Activated naive CD8-positive, alpha-beta T cell treated with anti-CD3 and anti-CD28 coated beads, Interleukin-2, amount 10 ng/mL, durations not matched to agents 7 days and 5 days (primary cell): Measurements from ENCODE around the gene CALM1. TPM values are rescaled to one million over a fixed set of nuclear protein-coding genes. Genes with fewer than 3 reads are reported as not detected.

Source experiments
- ATAC-seq: fragments of 150-1000 bp; cut with Tn5 transposase; one replicate; pipeline ENCODE4 v1.10.0; 2021; ENCODE audit warnings: low read depth, moderate library complexity
- POLR2A ChIA-PET: fragments of 350-600 bp; sonication (Branson Sonifier 250); formaldehyde crosslinking; loops from one replicate; lab custom pipeline; 2021; ENCODE audit warnings: antibody characterized with exemption; lab: Charles Lee
- DNase-seq: peaks from one replicate; pipeline ENCODE4 v3.0.0; 2021
- H3K27ac Mint-ChIP-seq: one replicate; pipeline ENCODE4 v1.8.0; 2022; ENCODE audit warnings: mild to moderate bottlenecking, mixed read lengths
- H3K27me3 Mint-ChIP-seq: one replicate; pipeline ENCODE4 v1.8.0; 2022; ENCODE audit warnings: mild to moderate bottlenecking, moderate library complexity, mixed read lengths
- H3K36me3 Mint-ChIP-seq: one replicate; pipeline ENCODE4 v1.8.0; 2021; ENCODE audit warnings: mild to moderate bottlenecking, mixed read lengths
- H3K4me1 Mint-ChIP-seq: one replicate; pipeline ENCODE4 v1.8.0; 2021; ENCODE audit warnings: mixed read lengths
- H3K4me3 Mint-ChIP-seq: one replicate; pipeline ENCODE4 v1.8.0; 2022; ENCODE audit warnings: mild to moderate bottlenecking, moderate library complexity, mixed read lengths
- H3K9me3 Mint-ChIP-seq: one replicate; pipeline ENCODE4 v1.8.0; 2021; ENCODE audit warnings: mixed read lengths
- total RNA-seq, 2 experiments: library from RNA; stranded (reverse); gene quantifications; one replicate each; pipeline ENCODE4 v1.2.3, GENCODE V29; 2021

CALM1 gene
- total RNA-seq, 2 experiments from 2014 or later, result 682 to 687 TPM

GRCh38 chr14:90375934-90376333, 20.9 kb upstream of the CALM1 start:
- H3K4me1 Mint-ChIP-seq, result peaks cover 3% of the 10 kb centered on the region
- no peaks in the 10 kb centered on the region for H3K27me3 Mint-ChIP-seq
- ATAC-seq (no peak), DNase-seq (no peak)
- no peaks in the 10 kb centered on the region for H3K9me3 Mint-ChIP-seq
- no peak overlapping the region for H3K4me3 Mint-ChIP-seq
- H3K36me3 Mint-ChIP-seq, result no peaks in the 10 kb centered on the region
- POLR2A ChIA-PET, result no interaction called here
- H3K27ac Mint-ChIP-seq, result no peak overlapping the region

DNA sequence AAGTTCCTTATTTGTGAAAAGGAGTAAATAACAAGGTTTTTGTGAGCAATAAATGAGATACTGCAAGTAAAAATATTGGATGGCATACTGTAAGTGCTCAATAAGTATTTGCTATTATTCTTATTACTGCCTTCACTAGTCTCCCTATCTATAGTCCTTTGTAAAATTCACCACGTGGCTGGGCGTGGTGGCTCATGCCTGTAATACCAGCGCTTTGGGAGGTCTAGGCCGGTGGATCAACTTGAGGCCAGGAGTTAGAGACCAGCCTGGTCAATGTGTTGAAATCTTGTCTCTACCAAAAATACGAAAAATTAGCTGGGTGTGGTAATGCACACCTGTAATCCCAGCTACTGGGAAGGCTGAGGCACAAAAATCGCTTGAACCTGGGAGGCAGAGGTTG, 18.6 kb upstream of the CALM1 start:
- H3K4me3 Mint-ChIP-seq, result no peak overlapping the region
- H3K9me3 Mint-ChIP-seq, result no peaks in the 10 kb centered on the region
- no peak for ATAC-seq

GRCh38 chr14:90379106-90379505, 17.7 kb upstream of the CALM1 start:
- H3K36me3 Mint-ChIP-seq, result no peaks in the 10 kb centered on the region
- peaks cover 5% of the 10 kb centered on the region for H3K4me1 Mint-ChIP-seq
- no peak overlapping the region for H3K4me3 Mint-ChIP-seq
- DNase-seq, result no peak
- POLR2A ChIA-PET, result interaction anchor here (11.1 kb wide), 1 partner anchor 20 kb away, joined by 386 read pairs; the partner anchor contains the start of gene CALM1
- no peak for ATAC-seq
- peaks cover 2% of the 10 kb centered on the region for H3K27me3 Mint-ChIP-seq
- no peaks in the 10 kb centered on the region for H3K9me3 Mint-ChIP-seq
- H3K27ac Mint-ChIP-seq, result no peak overlapping the region

More for the DNA sequence above, 18.6 kb upstream of the CALM1 start:
- H3K27ac Mint-ChIP-seq, result no peak overlapping the region
- H3K4me1 Mint-ChIP-seq, result peaks cover 4% of the 10 kb centered on the region
- no peak for DNase-seq
- H3K36me3 Mint-ChIP-seq, result no peaks in the 10 kb centered on the region
- H3K27me3 Mint-ChIP-seq, result peaks cover 2% of the 10 kb centered on the region
- POLR2A ChIA-PET, result interaction anchor here (11.1 kb wide), 1 partner anchor 21 kb away, joined by 386 read pairs; the partner anchor contains the start of gene CALM1

DNA sequence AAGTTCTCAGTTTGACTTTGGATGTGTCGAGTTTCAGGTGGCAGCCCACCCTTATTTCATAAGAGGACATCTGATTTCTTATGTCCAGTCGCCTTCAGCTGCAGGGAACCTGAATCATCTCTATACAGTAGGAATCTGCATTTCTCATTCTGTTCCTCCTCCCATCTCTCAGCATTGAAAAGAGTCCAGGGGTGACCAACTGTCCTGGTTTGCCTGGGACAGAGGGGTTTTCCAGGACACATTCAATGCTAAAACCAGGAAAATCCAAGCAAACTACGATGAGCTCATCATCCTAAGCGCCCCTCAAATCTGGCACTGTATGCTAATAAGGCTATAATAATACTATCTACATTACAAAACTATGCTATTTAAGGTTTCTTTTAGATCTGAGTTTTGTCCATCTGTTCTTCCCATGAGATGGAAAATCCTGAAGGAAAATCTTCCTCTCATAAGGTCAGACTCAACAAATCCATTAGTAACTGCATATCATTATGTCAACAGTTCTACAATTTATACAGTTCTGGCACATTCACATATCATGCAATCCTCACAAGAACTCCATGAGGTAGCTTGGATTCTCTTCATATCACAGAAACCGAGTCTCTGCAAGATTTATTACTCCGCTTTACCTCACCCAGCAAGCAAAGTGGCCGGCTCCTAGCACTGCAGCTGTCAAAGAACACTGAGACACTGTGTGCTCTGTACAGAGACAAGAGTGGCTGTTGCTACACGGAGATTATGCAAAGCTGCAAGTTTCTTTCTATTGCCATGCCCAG, 15.6 kb upstream of the CALM1 start:
- POLR2A ChIA-PET, result interaction anchor here (3.0 to 11.1 kb wide), 2 partner anchors 18 to 426 kb away, joined by 13 to 386 read pairs; partner anchors contain the start of genes CALM1, EFCAB11 and TDP1
- no peak for ATAC-seq
- Mint-ChIP-seq H3K27ac (no peak overlapping the region), H3K36me3 (no peaks in the 10 kb centered on the region), H3K4me3 (peak overlapping the region; percentile 24), H3K27me3 (peaks cover 2% of the 10 kb centered on the region), H3K4me1 (peaks cover 15% of the 10 kb centered on the region), H3K9me3 (no peaks in the 10 kb centered on the region)
- no peak for DNase-seq

DNA sequence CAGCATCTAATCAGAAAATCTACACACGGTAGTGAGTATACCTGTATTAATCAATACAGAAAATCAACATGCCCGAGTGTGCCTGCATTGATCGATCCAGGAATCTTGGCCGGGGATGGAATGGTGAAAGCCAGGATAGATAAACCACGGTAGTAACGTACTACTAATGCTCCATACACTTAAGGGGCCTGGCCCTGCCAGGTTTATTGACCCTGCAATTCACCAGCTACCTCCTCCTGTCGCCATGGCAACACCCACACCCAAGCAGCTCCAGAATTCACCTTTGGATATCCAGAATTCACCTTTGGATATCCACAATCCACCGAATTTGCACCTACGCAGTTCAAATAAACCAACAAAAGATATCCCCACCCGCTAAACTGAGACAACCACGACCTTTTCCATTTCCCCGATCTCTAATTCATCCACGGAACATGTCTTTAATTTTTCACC, 14.8 kb upstream of the CALM1 start:
- Mint-ChIP-seq H3K4me1 (peaks cover 15% of the 10 kb centered on the region), H3K4me3 (no peak overlapping the region), H3K9me3 (no peaks in the 10 kb centered on the region), H3K27me3 (peaks cover 2% of the 10 kb centered on the region), H3K36me3 (no peaks in the 10 kb centered on the region), H3K27ac (no peak overlapping the region)
- no peak for ATAC-seq
- POLR2A ChIA-PET, result interaction anchor here (1.1 to 11.1 kb wide), 3 partner anchors 17 to 427 kb away, joined by 7 to 386 read pairs (median 13); partner anchors contain the start of genes CALM1, EFCAB11, NRDE2 and TDP1
- no peak for DNase-seq

DNA sequence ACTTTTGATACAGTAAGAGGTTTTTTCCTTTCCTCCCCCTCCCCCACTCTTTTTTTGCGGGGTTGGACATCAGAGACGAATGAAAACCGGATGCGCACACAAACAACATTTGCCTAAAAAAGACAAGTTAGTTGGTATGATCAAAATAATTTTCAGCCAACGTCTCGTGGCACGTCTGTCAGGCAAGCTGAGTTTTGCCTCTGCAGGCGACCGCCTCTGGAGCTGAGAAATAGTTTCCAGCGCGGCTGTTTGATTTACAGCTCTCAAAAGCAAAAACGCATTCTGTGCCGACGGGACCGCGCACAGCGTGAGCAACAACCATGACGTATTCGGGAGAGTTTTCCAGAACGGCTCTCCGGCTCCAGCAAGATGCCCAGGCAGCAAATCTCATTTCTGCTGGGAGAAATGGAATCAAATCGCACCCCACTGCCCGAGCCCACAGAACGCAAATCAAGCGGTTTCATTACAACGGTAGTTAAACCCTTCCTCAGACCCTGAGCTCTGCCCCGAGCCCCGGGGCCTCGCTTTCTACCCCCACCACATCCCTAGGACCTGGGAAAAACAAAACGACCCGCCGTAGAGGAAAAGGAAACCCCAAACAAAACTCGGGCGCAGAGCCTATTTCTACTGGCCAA, 14.2 kb upstream of the CALM1 start:
- Mint-ChIP-seq H3K9me3 (no peaks in the 10 kb centered on the region), H3K4me3 (no peak overlapping the region), H3K27ac (no peak overlapping the region), H3K36me3 (no peaks in the 10 kb centered on the region), H3K27me3 (peaks cover 2% of the 10 kb centered on the region), H3K4me1 (peaks cover 15% of the 10 kb centered on the region)
- peak; percentile 75 for DNase-seq
- ATAC-seq, result peak; percentile 8
- POLR2A ChIA-PET, result interaction anchor here (0.7 to 11.1 kb wide), 4 partner anchors 17 to 428 kb away, joined by 3 to 386 read pairs (median 10); partner anchors contain the start of genes CALM1, EFCAB11, NRDE2 and TDP1

DNA sequence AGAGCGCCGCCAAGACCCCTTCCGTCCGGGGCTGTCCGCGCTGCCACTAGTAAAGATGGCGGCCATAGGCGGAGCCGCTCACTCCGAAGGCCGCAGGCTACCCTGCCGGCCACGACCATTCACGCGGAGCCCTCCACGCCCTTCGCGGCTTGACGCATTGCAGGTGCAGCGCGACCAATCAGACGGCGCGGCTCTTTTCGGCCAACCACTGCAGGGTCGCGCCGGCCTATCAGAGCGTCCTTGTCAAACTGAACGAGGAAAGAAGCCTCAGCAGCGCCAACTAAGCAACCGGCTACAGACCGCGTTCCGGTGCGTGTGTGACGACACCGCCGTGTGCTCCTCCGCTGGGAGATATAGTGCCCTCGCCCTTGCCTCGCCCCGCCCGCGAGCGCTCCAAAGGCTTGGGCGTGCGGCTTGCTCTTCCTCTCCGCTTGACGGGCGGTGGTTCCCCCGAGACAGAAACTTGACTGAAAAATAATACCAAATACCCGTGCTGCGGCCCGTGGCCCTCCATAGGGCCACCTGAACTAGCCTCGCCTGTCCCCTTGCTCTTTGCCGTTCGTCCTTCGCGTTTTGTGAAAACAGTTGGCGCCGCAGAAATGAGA, 13.6 kb upstream of the CALM1 start:
- Mint-ChIP-seq H3K4me1 (peaks cover 14% of the 10 kb centered on the region), H3K27me3 (peaks cover 2% of the 10 kb centered on the region), H3K4me3 (no peak overlapping the region), H3K27ac (no peak overlapping the region), H3K36me3 (no peaks in the 10 kb centered on the region), H3K9me3 (no peaks in the 10 kb centered on the region)
- DNase-seq (peak; percentile 97), ATAC-seq (peak; percentile 85)
- POLR2A ChIA-PET, result interaction anchor here (0.7 to 11.1 kb wide), 12 partner anchors 10 to 1032 kb away, joined by 3 to 386 read pairs (median 6); partner anchors contain the start of genes CALM1, EFCAB11, NRDE2 and RPS6KA5

DNA sequence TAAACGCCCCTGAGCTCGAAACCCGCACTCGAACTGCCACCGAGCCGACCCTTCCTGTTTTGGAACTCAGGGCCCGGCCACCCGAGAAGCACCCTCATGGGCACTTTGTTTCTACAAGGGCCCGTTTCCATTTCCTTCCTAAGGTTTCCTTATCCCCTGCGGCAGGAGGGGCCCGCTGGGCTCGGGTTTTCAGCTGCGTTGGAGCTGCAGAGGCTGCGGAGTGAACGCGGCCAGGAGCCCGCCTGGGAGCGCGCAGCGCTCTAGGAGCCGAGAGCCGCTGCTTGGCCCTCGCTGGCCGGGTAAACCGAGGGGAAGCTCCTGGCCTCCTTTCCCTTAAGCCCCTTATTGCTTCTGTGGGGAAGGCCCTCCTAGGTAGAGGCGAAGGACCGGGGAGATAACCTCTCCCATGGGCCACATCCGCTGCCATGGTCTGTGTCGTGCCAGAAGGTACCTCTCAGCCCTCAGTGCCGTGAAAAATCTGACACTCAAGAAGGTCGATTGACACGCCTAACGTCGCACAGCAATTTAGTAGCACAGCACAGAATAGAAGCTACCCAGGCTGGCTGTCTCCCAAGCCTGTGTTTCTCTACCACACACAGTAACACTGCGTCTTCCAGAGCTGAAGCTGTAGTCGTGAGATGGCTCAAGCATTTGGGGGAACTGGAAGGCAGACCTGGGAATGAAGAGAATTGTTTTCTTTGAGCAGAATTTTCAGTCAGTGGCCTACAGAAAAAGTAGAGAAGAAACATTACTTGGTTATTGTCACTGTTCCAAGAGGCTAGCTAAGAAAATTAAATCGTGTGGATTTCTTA, 12.9 kb upstream of the CALM1 start:
- POLR2A ChIA-PET, result interaction anchor here (0.7 to 11.1 kb wide), 13 partner anchors 9 to 1126 kb away, joined by 3 to 386 read pairs (median 5); partner anchors contain the start of genes CALM1, EFCAB11, NRDE2 and PPP4R3A
- Mint-ChIP-seq H3K4me1 (peaks cover 17% of the 10 kb centered on the region), H3K27ac (no peak overlapping the region), H3K4me3 (no peak overlapping the region), H3K36me3 (no peaks in the 10 kb centered on the region), H3K27me3 (peaks cover 2% of the 10 kb centered on the region), H3K9me3 (no peaks in the 10 kb centered on the region)
- DNase-seq (peak; percentile 79), ATAC-seq (peak; percentile 53)

DNA sequence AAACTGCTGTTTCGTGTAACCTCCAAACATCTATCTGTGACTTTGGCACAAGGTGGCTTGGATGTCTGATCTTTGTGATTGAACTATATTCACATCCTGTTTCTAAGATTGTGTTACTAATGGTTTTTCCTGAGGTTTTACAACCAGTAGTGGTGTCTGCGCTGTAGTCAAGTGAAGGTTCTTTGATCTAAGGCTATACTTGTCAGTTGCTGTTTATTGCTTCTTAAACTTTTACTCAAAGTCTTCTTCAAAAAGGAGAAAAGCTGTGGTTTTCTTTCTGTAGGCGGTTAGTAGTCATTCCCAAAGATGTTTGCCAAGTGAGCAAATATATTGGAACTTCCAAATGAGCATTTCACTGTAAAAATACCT, 12.3 kb upstream of the CALM1 start:
- no peak for DNase-seq
- Mint-ChIP-seq H3K9me3 (peaks cover under 1% of the 10 kb centered on the region), H3K36me3 (peaks cover under 1% of the 10 kb centered on the region), H3K4me1 (peaks cover 15% of the 10 kb centered on the region), H3K27ac (no peak overlapping the region), H3K4me3 (no peak overlapping the region), H3K27me3 (peaks cover 2% of the 10 kb centered on the region)
- POLR2A ChIA-PET, result interaction anchor here (0.7 to 11.1 kb wide), 11 partner anchors 8 to 1125 kb away, joined by 3 to 386 read pairs (median 5); partner anchors contain the start of genes CALM1, EFCAB11, NRDE2 and PPP4R3A
- ATAC-seq, result peak; percentile 28

GRCh38 chr14:90386321-90386720, 10.5 kb upstream of the CALM1 start:
- no peaks in the 10 kb centered on the region for H3K27me3 Mint-ChIP-seq

DNA sequence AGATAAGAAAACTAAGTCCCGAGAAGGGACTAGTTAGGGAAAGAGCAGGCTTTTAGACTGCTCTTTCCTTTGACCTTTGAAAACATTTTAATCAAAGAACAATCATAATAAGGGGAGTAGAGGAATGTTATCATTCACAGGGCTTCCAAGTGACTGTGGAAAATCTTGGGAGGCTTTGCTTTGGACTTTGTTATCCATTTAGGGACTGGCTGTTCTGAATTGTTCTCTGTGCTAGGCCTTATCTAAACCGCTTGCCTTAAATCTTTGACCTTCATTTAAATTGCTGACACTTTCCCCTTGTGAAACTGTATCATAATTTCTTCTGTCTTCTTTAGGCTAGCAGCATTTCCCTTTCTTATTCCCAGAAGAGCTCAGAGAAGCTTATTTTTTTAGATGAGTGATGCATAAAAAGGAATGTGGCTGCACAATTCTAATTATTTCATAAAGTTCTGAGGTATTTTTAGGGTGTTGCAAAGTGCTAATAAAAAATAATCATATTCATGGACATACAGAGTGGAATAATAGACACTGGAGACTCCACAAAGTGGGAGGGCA, 9.5 kb upstream of the CALM1 start:
- POLR2A ChIA-PET, result interaction anchor here (0.7 to 11.1 kb wide), 2 partner anchors 12 to 672 kb away, joined by 5 to 386 read pairs; partner anchors contain the start of gene CALM1
- peaks cover 16% of the 10 kb centered on the region for H3K4me1 Mint-ChIP-seq

More at GRCh38 chr14:90386321-90386720, 10.5 kb upstream of the CALM1 start:
- DNase-seq (no peak), ATAC-seq (no peak)
- peaks cover 4% of the 10 kb centered on the region for H3K9me3 Mint-ChIP-seq
- H3K27ac Mint-ChIP-seq, result no peak overlapping the region
- H3K36me3 Mint-ChIP-seq, result peaks cover 2% of the 10 kb centered on the region
- POLR2A ChIA-PET, result interaction anchor here (0.7 to 11.1 kb wide), 2 partner anchors 13 to 671 kb away, joined by 5 to 386 read pairs; partner anchors contain the start of gene CALM1
- H3K4me3 Mint-ChIP-seq, result no peak overlapping the region
- peaks cover 16% of the 10 kb centered on the region for H3K4me1 Mint-ChIP-seq

DNA sequence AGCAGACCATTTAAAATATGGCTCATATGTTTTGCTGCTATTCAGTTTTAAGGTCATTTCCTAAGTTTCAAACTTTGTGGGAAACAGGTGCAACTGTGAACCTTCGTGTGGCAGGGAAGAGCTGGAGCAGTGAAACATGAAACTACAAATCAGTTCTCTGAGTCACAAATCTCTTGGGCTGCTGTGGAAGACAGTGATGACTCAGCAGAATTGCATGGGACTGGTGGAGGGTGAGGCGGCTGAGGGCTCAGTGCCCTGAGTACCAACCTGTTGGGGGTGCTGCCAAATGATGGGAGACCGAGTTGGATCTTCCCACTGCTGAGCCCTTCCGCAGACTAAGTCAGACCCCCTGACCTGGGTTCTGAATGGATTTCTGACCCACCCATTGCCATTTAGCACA, 8.4 kb upstream of the CALM1 start:
- peaks cover 3% of the 10 kb centered on the region for H3K27me3 Mint-ChIP-seq
- no peak for ATAC-seq

More for the DNA sequence above, 9.5 kb upstream of the CALM1 start:
- ATAC-seq (no peak), DNase-seq (no peak)
- peaks cover 2% of the 10 kb centered on the region for H3K36me3 Mint-ChIP-seq
- no peak overlapping the region for H3K27ac Mint-ChIP-seq
- peaks cover 4% of the 10 kb centered on the region for H3K9me3 Mint-ChIP-seq
- no peaks in the 10 kb centered on the region for H3K27me3 Mint-ChIP-seq
- H3K4me3 Mint-ChIP-seq, result no peak overlapping the region

More for the DNA sequence above, 8.4 kb upstream of the CALM1 start:
- Mint-ChIP-seq H3K36me3 (peaks cover 2% of the 10 kb centered on the region), H3K9me3 (peaks cover 4% of the 10 kb centered on the region), H3K4me3 (no peak overlapping the region), H3K27ac (no peak overlapping the region), H3K4me1 (peaks cover 16% of the 10 kb centered on the region)
- no peak for DNase-seq
- POLR2A ChIA-PET, result interaction anchor here (11.1 kb wide), 1 partner anchor 11 kb away, joined by 386 read pairs; the partner anchor contains the start of gene CALM1
